Smooth muscle cell of the brain vasculature (primary cell): Measurements from ENCODE around the gene FBRS.
"Not testable (repeated sequence)": the region's sequence is repeated elsewhere in the genome, so short reads cannot be mapped to it uniquely, and the experiment has no call there.

ENCODE experiments used
- DNase-seq: peaks from one replicate; pipeline ENCODE4 v3.0.0-alpha.2; 2012; ENCODE audit warnings: low read depth, low spot score

FBRS gene

DNA sequence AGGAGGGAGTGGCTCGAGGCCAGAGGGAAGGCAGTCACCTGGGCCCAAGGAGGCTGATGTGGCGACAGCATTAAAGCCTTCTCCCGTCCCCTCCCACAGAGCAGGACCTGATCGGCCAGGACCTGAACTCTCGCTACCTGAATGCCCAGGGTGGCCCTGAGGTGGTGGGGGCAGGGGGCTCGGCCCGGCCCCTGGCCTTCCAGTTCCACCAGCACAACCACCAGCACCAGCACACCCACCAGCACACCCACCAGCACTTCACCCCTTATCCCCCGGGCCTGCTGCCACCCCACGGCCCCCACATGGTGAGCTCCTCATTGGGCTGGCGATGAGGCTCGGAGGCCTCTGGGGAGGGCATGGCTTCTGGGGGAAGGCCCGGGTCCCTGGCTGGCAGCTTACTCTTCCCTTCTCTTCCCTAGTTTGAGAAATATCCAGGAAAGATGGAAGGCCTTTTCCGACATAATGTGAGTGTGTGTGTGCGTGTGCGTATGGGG is 6.4 kb downstream of the FBRS start:
- no peak for DNase-seq

DNA sequence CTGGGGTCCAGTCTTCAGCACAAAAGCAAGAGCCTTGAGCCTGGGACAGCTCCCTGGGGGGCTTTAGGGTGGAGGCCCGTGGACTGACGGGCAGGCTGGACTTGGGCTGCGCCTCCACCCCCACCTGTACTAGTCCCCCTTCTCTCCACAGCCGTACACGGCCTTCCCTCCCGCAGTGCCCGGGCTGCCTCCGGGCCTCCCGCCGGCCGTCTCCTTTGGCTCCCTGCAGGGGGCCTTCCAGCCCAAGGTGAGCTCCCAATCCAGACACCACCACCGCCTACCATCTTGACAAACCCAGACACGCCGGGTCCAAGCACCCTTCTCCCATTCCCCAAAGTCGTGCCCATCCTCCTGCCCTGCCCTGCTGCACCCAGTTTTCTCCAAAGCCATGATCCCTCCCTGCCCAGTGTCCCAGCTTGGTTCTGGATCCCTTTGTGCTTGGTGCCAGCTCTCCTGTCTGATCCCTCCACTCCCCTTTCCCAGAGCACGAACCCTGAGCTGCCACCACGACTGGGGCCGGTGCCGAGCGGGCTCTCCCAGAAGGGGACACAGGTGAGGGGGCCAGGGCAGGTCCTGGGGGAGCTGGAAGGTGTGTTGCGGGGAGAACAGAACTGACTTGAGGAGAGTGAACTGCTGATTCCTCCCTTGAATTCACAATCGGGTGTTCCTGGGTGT is 7.1 kb downstream of the FBRS start:
- no peak for DNase-seq

DNA sequence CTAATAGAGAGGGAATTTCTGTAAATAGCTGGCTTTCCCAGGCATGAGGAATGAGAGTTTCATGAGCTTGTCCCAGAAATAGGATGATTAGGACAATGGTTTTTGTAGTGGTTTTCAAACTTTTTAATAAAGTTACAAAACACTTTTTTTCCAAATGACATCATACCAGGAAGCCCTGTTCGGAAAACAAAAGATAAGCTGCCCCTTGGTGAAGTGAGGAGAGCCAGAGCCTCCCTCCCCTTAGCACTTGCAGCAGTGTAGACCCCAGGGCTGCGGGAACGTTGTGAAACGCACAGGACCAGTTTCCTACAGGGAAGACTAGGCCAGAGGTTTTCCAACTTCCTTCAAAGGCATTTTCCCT is 7.6 kb downstream of the FBRS start:
- no peak for DNase-seq

DNA sequence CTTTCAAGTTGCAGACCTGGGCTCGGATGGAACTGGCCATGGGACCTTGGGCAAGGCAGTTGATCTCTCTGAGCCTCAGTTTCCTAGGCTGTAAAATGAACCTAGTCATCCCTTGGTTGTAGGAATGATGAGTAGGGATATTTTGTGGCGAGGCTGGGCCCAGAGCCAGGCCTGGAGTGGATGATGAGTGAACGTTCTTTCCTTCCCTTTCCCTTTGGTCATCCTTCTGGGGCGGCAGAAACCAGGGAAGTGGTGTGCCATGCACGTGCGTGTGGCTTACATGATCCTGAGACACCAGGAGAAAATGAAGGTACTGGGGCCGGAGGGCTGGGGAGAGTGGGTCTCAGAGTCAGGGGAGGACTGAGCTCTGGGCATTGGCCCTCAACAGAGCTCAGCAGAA is 8.4 kb downstream of the FBRS start:
- DNase-seq = no peak

DNA sequence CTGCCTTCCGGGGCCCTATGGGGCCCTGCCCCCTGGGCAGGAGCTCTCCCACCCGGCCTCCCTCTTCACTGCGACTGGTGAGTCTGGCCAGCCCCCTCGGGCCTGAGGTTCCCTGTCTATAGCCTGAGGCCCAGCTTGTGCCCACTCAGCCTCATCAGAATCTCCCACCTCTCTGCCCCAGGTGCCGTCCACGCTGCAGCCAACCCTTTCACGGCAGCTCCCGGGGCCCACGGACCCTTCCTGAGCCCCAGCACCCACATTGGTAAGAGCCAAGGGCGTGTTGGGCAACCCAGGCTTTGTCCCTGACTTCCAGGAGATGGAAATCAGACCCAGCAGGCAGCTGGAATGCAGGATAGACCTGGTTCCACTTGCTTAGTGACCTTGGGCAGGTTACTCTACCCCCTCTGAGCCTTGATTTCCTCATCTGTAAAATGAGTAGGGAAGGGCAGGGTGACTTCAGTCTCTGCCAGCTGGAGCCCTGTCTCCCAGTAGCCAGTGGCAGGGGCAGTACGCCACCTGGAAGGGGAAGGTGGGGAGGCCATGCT is 9.2 kb downstream of the FBRS start:
- DNase-seq = no peak

DNA sequence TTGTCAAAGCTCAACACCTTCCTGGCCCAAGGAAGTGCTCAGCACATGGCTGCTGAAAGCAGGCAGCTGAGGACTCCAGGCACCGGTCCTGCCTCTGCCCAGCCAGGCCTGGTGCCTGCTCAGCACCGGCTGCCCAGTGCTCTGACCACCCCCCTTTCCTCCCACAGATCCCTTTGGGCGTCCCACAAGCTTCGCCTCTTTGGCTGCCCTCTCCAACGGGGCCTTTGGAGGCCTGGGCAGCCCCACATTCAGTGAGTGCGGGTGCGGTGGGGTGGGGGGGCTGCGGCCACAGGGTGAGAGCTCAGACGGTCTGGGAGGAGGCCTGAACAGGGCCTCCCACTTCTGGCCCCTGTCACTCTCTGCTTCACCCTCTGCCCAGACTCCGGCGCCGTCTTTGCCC is 10.2 kb downstream of the FBRS start:
- no peak for DNase-seq

DNA sequence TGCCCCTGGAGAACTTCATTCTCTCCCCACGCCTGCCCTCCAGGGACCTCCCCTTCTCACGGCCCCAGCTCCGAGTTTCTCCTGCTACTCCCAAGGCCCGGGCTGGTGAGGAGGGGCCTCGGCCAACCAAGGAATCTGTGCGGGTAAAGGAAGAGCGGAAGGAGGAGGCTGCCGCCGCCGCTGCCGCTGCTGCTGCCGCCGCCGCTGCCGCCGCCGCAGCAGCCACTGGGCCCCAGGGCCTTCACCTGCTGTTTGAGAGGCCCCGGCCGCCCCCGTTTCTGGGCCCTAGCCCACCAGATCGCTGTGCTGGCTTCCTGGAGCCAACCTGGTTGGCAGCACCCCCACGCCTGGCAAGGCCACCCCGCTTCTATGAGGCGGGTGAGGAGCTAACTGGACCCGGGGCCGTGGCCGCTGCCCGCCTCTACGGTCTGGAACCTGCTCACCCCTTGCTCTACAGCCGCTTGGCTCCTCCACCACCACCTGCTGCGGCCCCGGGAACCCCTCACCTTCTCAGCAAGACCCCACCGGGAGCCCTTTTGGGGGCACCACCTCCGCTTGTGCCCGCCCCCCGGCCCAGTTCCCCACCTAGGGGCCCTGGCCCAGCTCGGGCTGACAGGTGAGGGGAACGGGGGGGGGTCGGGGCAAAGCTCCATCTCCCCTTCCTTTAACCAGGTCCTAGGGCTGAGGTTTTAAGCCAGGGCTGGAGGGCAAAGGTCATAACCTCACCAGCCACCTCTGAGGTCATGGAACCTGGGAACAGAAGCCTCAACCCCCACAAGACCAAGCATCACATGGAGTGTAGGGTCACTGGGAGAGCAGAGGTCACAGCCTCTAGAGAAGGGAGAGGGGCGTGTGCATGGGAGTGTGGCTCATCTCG is 11.0 kb downstream of the FBRS start:
- no peak for DNase-seq

DNA sequence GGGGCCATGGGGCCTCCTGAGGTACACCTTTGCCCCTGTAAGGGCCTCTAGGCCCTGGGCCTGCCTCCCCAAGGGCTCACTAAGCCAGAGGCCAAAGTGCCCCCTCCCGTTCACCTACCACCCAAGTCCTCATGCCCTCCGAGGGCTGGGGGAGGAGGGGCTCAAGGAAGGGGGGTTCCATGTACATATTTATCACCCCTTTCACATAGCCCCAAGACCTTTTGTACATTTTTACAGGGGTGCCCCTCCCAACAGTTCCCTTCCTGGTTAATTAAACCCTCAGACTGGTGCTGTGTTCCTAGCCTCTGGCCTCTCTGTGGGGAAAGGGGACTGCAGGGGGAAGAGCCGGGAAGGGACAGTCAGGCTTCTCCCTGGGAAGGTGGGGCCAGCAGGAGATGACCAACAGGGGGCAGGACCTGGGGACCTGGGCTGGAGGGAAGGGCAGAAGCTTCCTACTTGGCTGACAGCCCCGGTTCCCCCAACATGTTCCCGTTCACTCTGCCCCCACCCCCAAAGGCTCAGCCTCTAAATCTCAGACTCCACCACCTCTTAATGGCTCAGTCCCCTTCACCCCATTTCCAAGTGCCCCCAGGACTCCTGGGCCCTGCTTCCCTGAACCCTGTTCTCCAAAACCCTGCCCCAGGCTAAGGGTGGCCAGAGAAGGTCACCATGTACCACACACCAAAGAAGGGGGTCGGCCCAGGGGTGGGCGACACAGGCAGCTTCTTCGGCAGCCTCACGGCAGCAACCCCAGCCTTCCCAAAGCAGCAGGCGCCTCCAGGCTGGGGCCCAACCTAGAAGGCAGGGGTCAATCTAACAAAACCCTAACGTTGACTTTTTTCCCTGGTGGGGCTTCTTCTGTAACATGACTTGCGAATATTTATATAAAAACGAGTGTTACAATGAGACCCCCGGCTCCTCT is 11.9 kb downstream of the FBRS start:
- no peak for DNase-seq

DNA sequence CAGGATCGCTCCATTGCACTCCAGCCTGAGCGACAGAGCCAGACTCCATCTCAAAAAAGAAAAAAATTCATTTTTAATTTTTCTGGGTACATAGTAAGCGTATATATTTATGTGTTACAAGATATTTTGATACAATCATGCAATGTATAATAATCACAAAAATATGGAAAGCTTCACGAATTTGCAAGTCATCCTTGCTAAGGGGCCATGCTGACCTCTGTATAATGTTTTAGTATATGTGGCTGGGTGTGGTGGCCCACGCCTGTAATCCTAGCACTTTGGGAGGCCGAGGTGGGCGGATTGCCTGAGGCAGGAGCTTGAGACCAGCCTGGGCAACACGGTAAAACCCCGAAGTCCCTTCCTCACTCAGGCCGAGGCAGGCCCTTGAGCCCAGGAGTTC is 16.9 kb downstream of the FBRS start:
- DNase-seq = no peak

DNA sequence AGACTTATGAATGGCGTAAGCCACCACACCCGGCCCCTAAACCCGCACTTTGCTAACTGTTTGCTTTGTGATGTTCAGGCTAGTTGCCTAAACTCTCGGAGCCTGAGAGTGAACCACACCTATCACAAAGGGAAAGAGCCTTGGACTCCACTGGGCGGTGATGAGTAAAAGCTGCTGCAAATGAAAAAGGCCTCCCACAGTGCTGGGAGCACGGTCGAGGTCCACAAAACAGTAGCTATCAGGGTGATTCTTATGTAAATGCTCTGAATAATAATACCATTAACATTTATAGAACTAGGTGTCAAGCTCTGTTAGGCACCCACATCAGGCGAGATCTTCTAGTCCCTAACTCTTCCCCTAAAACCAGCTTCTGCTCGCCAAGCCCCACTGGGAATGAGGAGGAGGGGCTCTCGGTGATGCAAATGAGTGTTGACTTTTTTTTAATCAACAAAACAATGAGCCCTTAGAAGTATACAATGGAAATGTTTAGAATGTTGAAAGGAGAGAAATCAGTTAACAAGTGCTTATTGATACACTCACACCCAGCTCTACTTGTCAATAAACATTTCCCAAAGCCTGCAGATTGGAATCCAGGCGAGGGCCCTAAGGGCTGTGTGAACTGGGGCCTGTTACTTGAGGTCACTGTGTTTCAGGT is 19.8 kb downstream of the FBRS start:
- DNase-seq = no peak

DNA sequence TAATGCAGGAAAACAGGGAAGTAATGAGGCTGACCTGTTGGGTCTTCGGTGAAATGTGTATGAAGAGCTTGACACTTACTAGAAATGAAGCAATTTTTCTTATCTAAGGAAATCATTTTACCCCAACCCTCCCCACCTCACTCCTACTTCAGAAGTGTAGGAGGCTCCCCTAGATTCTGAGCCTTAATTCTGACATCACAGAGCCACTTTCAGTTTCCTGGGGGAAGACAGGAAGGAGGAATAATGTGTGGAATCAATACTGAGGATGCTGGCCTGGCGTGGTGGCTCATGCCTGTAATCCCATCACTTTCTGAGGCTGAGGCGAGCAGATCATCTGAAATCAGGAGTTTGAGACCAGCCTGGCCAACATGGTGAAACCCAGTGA is 20.3 kb downstream of the FBRS start:
- no peak for DNase-seq

DNA sequence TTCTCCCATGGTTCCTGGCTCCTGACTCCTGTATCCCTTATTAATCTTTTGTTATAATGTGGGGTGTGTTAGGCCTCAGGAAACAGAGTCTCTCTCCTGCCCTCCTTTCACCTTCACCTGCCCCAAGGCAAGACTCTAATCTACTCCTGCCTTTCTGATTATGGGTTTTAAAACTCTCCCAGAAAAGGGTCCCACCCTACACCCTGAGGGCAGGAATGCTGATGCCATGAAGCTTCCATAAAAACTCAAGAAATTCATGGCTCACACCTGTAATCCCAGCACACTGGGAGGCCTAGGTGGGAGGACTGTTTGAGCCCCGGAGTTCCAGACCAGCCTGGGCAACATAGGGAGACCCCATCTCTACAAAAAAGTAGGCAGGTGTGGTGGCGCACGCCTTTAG is 22.1 kb downstream of the FBRS start:
- no peak for DNase-seq

DNA sequence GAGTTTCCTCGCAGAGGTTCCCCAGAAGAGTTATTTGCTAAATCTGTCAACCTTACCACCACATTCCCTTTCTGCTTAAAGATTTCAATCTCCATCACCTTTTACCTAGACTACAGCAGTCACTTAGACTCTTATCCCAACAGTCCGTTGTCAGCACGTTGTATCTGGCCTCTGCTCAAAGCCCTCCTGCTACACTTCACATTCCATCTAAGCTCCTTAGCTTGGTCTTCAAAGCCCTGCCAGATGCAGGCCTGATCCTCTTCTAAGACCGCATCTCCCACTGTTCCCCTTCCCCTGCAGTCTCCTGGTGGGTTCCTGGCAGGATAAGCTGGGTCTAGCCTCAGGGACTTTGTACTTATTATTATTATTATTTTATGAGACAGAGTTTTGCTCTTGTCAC is 30.5 kb downstream of the FBRS start:
- no peak for DNase-seq

DNA sequence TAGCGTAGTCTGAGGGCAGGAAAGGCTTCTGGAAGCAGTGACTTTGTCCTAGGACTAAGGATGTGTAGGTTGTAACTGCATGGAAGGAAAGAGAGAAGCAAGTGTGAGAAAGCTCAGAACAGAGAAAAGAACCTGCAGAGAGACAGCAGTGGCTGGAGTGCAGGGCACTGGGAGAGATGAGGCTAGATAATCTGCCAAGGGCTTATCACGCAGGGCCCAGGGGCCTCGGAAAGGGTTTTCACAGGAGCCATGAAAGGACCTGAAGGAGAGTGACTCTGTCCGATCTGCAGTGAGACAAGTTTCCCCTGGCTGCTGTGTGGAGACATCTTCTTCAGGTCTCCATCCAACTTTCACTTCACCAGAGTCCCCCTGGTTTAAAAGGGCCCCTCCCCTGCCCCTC is 33.7 kb downstream of the FBRS start:
- DNase-seq = no peak

DNA sequence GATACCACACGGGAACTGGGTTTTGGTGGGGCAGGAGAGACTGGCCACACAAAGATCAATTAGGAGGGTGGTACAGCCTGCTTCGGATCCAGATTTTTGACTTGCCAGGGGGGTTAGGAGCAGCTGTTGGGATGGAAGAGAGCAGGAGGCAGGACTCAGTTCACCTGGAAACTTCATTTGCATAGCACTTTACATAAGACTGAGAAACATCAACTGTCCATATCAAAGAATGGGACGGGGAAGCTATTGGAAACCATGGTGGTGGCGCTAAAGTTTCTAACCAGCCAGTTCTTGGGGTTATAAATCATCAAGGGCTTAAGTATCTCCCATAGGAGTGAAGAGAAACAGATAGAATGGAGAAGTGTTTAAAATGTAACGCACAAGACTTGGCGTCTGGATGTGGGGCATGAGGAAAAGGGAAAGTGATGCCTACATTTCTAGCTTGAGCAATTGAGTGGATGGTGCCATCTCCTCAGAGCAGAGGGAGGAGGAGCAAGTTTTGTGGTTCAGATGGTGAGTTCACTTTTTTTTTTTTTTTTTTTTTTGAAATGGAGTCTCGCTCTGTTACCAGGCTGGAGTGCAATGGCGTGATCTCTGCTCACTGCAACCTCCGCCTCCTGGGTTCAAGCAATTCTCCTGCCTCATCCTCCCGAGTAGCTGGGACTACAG is 34.3 kb downstream of the FBRS start:
- no peak for DNase-seq

DNA sequence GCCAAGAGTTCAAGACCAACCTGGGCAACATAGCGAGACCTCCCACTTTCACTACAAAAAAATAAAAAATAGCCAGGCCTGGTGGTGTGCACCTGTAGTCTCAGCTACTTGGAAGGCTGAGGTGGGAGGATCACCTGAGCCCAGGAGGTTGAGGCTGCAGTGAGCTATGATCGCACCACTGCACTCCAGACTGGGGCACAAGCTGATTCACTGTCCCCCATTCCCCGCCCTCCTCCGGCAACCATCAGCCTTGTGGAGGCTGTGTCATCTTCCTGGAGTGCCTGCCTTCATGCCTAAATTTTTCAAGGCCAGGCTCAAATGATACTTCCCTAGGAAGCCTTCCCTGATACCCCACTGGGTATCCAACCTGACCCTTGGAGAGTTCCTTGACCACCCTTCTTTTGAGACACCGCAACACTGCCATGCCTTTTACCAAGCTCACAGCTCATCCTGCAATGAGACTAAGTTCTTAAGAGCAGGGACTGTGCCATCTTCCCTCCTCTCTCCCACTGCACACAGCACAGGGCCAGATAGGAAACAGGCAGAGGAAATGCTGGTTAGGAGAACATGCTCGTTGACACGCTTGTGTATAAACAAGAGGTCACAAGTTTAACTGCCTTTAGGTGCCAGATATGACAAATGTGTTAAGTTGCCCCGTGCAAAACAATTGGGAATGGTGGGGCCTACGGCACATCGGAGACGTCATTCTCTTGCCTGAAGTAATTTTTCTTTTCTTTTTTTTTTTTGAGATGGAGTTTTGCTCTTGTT is 36.9 kb downstream of the FBRS start:
- DNase-seq = no peak

DNA sequence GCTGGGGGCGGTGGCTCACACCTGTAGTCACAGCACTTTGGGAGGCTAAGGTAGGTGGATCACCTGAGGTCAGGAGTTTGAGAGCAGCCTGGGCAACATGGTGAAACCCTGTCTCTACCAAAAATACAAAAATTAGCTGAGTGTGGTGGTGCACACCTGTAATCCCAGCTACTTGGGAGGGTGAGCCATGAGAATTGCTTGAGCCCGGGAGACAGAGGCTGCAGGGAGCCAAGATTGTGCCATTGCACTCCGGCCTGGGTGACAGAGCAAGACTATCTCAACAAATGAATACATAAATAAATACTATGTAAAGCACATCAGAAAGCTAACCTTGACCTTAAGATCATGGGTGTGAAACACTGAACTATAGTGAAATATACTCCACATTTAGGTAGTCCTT is 38.4 kb downstream of the FBRS start:
- not testable (repeated sequence) for DNase-seq

DNA sequence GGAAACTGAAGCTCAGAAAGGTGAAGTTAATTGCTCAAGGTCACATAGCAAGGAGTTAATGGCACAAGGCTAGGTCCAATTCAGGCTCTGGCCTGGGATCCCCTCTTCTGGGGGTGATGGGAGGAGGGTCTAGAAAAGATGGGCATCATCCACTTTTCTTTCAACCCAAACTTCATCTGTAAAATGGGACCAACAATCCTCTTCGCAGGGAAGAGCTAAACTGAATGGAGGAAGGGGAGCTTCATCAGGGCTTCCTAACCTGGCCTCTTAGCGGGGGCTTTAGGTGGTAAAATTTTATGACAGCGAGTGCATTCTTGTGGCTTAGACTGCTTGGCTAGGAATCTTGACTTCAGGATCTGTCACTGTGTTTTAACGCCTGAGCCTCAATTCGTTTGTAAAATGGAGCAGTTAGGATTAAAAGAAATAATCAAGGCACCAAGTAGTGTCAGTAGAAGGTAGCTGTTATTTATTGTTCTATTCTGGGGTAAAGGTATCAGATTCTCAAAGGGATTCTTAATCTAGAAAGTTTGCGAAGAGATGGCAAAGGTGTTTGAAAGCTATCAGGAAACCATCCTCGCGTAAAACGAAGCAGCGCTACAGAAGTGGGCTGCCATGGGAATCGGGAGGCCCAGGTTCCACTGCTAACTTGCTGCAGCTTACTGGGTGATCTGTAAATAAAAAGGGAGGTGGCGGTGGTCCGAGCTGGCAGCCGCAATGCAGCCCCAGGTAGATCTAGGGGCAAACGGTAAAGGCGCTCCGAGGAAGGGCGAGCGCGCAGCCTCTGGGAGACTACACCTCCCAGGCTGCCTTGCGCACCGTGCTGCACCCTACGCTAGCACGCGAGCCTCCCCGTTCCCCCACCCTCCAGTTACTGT is 39.3 kb downstream of the FBRS start:
- DNase-seq = no peak
